Renal cortical epithelial cell (primary cell): ENCODE data around the gene FBXL20. TPM values are rescaled to one million over a fixed set of nuclear protein-coding genes. Genes with fewer than 3 reads are reported as not detected.
"Not testable (repeated sequence)": the region's sequence is repeated elsewhere in the genome, so short reads cannot be mapped to it uniquely, and the experiment has no call there.

Source experiments
- DNase-seq: peaks from one replicate; pipeline ENCODE4 v3.0.0-alpha.2; 2011; ENCODE audit warnings: low read depth
- total RNA-seq: library from RNA; depleted of rRNA; stranded (reverse); fragments of >200 nt; gene quantifications from 2 replicates; pipeline ENCODE4 v1.2.3, GENCODE V29; 2014

The FBXL20 gene
- total RNA-seq, 1 donor from 2014 or later: 24.2 TPM

- DNase-seq: not testable (repeated sequence)
Observed at GRCh38 chr17:39250076-39250475, 151.3 kb downstream of the FBXL20 start.

- DNase-seq: no peak
Observed at GRCh38 chr17:39246274-39246673, 155.2 kb downstream of the FBXL20 start.

- DNase-seq: peak; percentile 64
Observed at GRCh38 chr17:39244600-39245570, 156.5 kb downstream of the FBXL20 start.

- no peak for DNase-seq
Observed at GRCh38 chr17:39244016-39244599, 157.3 kb downstream of the FBXL20 start.

GRCh38 chr17:39243155-39243554 is 158.3 kb downstream of the FBXL20 start:
- no peak for DNase-seq

- DNase-seq: no peak
Observed at GRCh38 chr17:39240631-39241030, 160.8 kb downstream of the FBXL20 start.

- DNase-seq: no peak
Observed at GRCh38 chr17:39239640-39240314, 161.6 kb downstream of the FBXL20 start.

- peak; percentile 69 for DNase-seq
Observed at GRCh38 chr17:39238311-39238972, 163.0 kb downstream of the FBXL20 start.

- DNase-seq: no peak
Observed at GRCh38 chr17:39237586-39237985, 163.8 kb downstream of the FBXL20 start.

- no peak for DNase-seq
Observed at GRCh38 chr17:39236981-39237441, 164.4 kb downstream of the FBXL20 start.

GRCh38 chr17:39236450-39236927 is 164.9 kb downstream of the FBXL20 start:
- no peak for DNase-seq

GRCh38 chr17:39235555-39236449 is 165.6 kb downstream of the FBXL20 start:
- DNase-seq: peak; percentile 65

GRCh38 chr17:39231591-39232551 is 169.6 kb downstream of the FBXL20 start:
- no peak for DNase-seq

- DNase-seq: peak; percentile 33
Observed at GRCh38 chr17:39231091-39231561, 170.3 kb downstream of the FBXL20 start.

GRCh38 chr17:39230361-39230760 is 171.1 kb downstream of the FBXL20 start:
- DNase-seq: no peak

- DNase-seq: no peak
Observed at GRCh38 chr17:39229274-39229913, 172.0 kb downstream of the FBXL20 start.

- no peak for DNase-seq
Observed at GRCh38 chr17:39227364-39227919, 174.0 kb downstream of the FBXL20 start.

GRCh38 chr17:39225959-39226683 is 175.3 kb downstream of the FBXL20 start:
- no peak for DNase-seq
